ENCODE results near the gene TMEM151B. TPM values are rescaled to one million over a fixed set of nuclear protein-coding genes. Genes with fewer than 3 reads are reported as not detected.

Gene TMEM151B
- total and polyA plus RNA-seq, 9 of the 15 experiments (the other 6 are each of a cell fraction or from before 2014, with no cell fraction given): not detected

GRCh38 chr6:44247338-44248302, 22.6 kb upstream of the TMEM151B start (continued):
- TF ChIP-seq HMGXB4 (CRISPR knock-in tag; IDR thresholded peaks at IDR 0.05) (no peak; the same call in 1 of the 2 replicates), ZNF3 (CRISPR knock-in tag; IDR thresholded peaks at IDR 0.05) (no peak), HDAC2 (IDR thresholded peaks at IDR 0.05) (peak; percentile 98), YBX1 (IDR thresholded peaks at IDR 0.05) (no peak), MNT (conservative IDR thresholded peaks at IDR 0.05) (peak; percentile 99), MCM7 (IDR thresholded peaks at IDR 0.05) (peak in 1 of 2 experiments; percentile 4; a peak in 1 of 4 replicates), ADNP (tag; IDR thresholded peaks at IDR 0.05) (no peak), ZNF12 (CRISPR knock-in tag; IDR thresholded peaks at IDR 0.05) (no peak), ETV6 (IDR thresholded peaks at IDR 0.05; ENCODE audit: borderline replicate concordance in 1 of 2, low read depth in 2 of 2, low read length in 1 of 2) (peak in 1 of 2 experiments; percentile 38; a peak in 1 of 4 replicates), ETV6 (CRISPR knock-in tag; IDR thresholded peaks at IDR 0.05; ENCODE audit: borderline replicate concordance) (peak; percentile 16; the same call in 1 of the 2 replicates), ZNF584 (CRISPR knock-in tag; IDR thresholded peaks at IDR 0.05; ENCODE audit: low read depth) (peak; percentile 78; the same call in 1 of the 2 replicates), ZNF778 (CRISPR knock-in tag; IDR thresholded peaks at IDR 0.05) (no peak), SNIP1 (IDR thresholded peaks at IDR 0.05; ENCODE audit: low read depth) (no peak), ZNF764 (CRISPR knock-in tag; IDR thresholded peaks at IDR 0.05; ENCODE audit: low read depth) (no peak)
- TF ChIP-seq, protein P1, sequence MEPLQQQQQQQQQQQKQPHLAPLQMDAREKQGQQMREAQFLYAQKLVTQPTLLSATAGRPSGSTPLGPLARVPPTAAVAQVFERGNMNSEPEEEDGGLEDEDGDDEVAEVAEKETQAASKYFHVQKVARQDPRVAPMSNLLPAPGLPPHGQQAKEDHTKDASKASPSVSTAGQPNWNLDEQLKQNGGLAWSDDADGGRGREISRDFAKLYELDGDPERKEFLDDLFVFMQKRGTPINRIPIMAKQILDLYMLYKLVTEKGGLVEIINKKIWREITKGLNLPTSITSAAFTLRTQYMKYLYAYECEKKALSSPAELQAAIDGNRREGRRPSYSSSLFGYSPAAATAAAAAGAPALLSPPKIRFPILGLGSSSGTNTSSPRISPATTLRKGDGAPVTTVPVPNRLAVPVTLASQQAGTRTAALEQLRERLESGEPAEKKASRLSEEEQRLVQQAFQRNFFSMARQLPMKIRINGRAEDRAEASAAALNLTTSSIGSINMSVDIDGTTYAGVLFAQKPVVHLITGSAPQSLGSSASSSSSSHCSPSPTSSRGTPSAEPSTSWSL (CRISPR knock-in tag; IDR thresholded peaks at IDR 0.05; ENCODE audit: borderline replicate concordance): 0 out of 2 replicates have a peak, but pooled peaks have one; percentile 57
- TF ChIP-seq, protein P2, sequence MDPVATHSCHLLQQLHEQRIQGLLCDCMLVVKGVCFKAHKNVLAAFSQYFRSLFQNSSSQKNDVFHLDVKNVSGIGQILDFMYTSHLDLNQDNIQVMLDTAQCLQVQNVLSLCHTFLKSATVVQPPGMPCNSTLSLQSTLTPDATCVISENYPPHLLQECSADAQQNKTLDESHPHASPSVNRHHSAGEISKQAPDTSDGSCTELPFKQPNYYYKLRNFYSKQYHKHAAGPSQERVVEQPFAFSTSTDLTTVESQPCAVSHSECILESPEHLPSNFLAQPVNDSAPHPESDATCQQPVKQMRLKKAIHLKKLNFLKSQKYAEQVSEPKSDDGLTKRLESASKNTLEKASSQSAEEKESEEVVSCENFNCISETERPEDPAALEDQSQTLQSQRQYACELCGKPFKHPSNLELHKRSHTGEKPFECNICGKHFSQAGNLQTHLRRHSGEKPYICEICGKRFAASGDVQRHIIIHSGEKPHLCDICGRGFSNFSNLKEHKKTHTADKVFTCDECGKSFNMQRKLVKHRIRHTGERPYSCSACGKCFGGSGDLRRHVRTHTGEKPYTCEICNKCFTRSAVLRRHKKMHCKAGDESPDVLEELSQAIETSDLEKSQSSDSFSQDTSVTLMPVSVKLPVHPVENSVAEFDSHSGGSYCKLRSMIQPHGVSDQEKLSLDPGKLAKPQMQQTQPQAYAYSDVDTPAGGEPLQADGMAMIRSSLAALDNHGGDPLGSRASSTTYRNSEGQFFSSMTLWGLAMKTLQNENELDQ (CRISPR knock-in tag; IDR thresholded peaks at IDR 0.05; ENCODE audit: borderline replicate concordance): peak; percentile 15; the same call in 1 of the 2 replicates

Measured in K562 (cell line).